ENCODE data around the gene NUP35.

NUP35 gene

DNA sequence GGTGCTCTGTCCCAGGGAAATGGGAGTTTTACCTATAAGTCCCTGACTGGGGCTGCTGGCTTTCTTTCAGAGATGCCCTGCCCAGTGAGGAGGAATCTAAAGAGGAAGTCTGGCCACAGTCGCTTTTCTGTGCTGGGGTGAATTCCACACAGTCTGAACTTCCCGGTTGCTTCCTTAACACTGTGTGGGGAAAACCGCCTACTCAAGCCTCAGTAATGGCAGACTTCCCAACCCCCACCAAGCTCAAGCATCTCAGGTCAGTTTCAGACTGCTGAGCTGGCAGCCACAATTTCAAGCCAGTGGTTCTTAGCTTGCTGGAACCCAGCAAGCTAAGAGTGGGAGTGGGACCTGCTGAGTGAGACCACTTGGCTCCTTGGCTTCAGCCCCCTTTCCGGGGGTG, 54.9 kb downstream of the NUP35 start:
- Histone ChIP-seq H3K4me1 (ENCODE audit: insufficient read depth, low read length) (no peaks in the 10 kb centered on the region), H3K36me3 (ENCODE audit: insufficient read depth, low read length) (peaks cover 58% of the 10 kb centered on the region), H3K4me3 (ENCODE audit: low read length) (no peak overlapping the region), H3K9me3 (ENCODE audit: insufficient read depth, low read depth, low read length) (peaks cover 15% of the 10 kb centered on the region), H3K27me3 (ENCODE audit: insufficient read depth, low read length) (no peaks in the 10 kb centered on the region), H3K9ac (ENCODE audit: low read depth, low read length) (no peak overlapping the region), H3K27ac (ENCODE audit: low read depth, low read length) (no peak overlapping the region)
- whole genome bisulfite sequencing, result 94% methylated on average over 4 of the region's 4 CpGs

DNA sequence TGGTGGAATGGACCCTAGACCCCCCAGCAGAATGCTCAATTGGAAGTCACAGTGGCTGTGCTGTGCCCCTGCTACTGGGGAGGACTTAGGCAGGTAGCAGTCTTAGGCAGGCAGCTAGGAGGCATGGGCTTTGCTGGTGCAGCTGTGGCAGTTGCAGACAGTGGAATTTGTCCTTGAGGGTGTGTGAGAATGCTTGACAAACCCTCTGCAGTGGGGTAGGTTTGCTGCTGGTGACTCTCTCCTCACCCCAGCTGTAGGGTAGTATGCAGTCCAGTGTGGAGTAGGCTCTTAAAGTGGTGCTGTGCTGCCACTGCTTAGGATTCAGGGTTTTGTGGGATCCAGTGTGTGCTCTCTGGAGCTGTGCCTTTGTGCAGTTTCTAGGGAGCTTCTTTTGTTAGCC, 61.3 kb downstream of the NUP35 start:
- Histone ChIP-seq H3K9me3 (ENCODE audit: insufficient read depth, low read depth, low read length) (peaks cover 11% of the 10 kb centered on the region), H3K27me3 (ENCODE audit: insufficient read depth, low read length) (no peaks in the 10 kb centered on the region), H3K4me1 (ENCODE audit: insufficient read depth, low read length) (no peaks in the 10 kb centered on the region), H3K9ac (ENCODE audit: low read depth, low read length) (no peak overlapping the region), H3K36me3 (ENCODE audit: insufficient read depth, low read length) (peaks cover 77% of the 10 kb centered on the region), H3K27ac (ENCODE audit: low read depth, low read length) (no peak overlapping the region), H3K4me3 (ENCODE audit: low read length) (no peak overlapping the region)

DNA sequence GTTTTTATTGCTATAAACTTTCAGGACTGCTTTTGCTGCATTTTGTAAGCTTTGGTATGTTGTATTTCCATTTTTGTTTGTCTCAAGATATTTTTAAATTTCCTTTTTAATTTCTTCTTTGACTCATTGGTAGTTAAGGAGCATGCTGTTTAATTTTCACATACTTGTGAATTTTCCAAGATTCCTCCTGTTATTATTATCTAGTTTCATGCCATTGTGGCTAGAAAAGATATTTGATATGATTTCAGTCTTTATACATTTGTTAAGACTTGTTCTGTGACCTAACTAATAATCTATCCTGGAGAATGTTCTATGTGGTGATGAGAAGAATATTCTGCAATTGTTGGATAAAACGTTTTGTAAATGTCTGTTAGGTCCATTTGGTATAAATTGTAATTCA, 62.1 kb downstream of the NUP35 start:
- no peaks in the 10 kb centered on the region for H3K27me3 ChIP-seq (ENCODE audit: insufficient read depth, low read length)
- no peak overlapping the region for H3K27ac ChIP-seq (ENCODE audit: low read depth, low read length)
- H3K4me1 ChIP-seq (ENCODE audit: insufficient read depth, low read length), result no peaks in the 10 kb centered on the region
- WGBS, result 94% methylated on average over 1 of the region's 1 CpG
- peaks cover 75% of the 10 kb centered on the region for H3K36me3 ChIP-seq (ENCODE audit: insufficient read depth, low read length)
- no peak overlapping the region for H3K9ac ChIP-seq (ENCODE audit: low read depth, low read length)
- peaks cover 11% of the 10 kb centered on the region for H3K9me3 ChIP-seq (ENCODE audit: insufficient read depth, low read depth, low read length)
- no peak overlapping the region for H3K4me3 ChIP-seq (ENCODE audit: low read length)

DNA sequence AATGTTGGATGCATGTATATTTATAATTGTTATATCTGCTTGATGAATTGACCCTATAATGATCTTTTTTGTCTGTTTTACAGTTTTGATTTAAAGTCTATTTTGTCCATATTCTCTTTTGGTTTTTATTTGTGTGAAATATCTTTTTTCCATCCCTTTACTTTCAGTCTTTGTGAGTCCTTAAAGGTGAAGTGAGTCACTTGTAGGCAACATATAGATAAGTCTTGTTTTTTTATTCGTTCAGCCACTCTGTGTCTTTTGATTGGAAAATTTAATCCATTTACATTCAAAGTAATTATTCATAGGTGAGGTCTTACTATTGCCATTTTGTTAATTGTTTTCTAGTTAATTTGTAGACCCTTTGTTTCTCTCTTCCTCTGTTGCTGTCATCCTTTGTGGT, 62.5 kb downstream of the NUP35 start:
- WGBS, result no CpG with 5 or more reads among the region's 1 CpG
- Histone ChIP-seq H3K27ac (ENCODE audit: low read depth, low read length) (no peak overlapping the region), H3K27me3 (ENCODE audit: insufficient read depth, low read length) (no peaks in the 10 kb centered on the region), H3K9ac (ENCODE audit: low read depth, low read length) (no peak overlapping the region), H3K9me3 (ENCODE audit: insufficient read depth, low read depth, low read length) (peaks cover 11% of the 10 kb centered on the region), H3K36me3 (ENCODE audit: insufficient read depth, low read length) (peaks cover 72% of the 10 kb centered on the region), H3K4me1 (ENCODE audit: insufficient read depth, low read length) (no peaks in the 10 kb centered on the region), H3K4me3 (ENCODE audit: low read length) (no peak overlapping the region)

DNA sequence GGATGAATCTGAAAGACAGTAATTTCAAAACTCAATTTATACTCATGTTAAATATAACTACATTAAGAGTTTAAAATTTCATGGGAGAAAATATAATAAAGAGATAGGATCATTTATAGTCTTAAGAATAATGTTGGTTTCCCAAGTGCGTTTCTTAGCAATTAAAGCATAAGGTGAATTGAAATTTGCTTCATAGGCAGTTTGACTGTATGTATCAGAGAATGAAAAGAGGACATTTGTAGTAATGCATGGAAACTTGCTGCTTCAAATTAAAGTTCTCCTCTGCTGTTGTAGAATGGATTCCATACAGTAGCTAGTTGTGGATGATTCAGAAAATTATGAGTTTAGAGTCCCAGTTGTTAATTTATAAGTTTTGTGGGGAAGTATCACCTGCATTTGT, 68.1 kb downstream of the NUP35 start:
- Histone ChIP-seq H3K36me3 (ENCODE audit: insufficient read depth, low read length) (peaks cover 43% of the 10 kb centered on the region), H3K9ac (ENCODE audit: low read depth, low read length) (no peak overlapping the region), H3K4me1 (ENCODE audit: insufficient read depth, low read length) (no peaks in the 10 kb centered on the region), H3K27ac (ENCODE audit: low read depth, low read length) (no peak overlapping the region), H3K9me3 (ENCODE audit: insufficient read depth, low read depth, low read length) (no peaks in the 10 kb centered on the region), H3K4me3 (ENCODE audit: low read length) (no peak overlapping the region), H3K27me3 (ENCODE audit: insufficient read depth, low read length) (no peaks in the 10 kb centered on the region)
- WGBS, result 88% methylated on average over 1 of the region's 1 CpG

DNA sequence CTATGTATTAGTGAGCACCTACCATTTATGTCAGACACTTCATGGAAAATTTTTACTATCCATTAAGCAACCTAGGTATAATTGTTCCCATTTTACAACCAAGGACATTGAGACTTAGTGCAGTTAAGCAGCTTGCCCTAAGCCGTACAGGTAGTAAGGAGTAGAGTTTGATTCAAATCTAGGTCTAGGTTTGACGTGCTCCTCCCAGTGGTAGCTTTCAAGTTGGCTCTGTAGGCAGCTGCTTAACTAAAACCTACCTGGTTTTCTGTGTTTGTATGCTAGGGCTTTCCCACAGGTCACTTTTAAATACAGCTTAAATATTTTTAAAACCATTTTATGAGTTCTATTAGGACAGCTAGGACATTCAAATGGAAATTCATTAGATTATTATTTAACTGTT, 69.7 kb downstream of the NUP35 start:
- Histone ChIP-seq H3K4me1 (ENCODE audit: insufficient read depth, low read length) (no peaks in the 10 kb centered on the region), H3K36me3 (ENCODE audit: insufficient read depth, low read length) (peaks cover 30% of the 10 kb centered on the region), H3K27ac (ENCODE audit: low read depth, low read length) (no peak overlapping the region), H3K27me3 (ENCODE audit: insufficient read depth, low read length) (no peaks in the 10 kb centered on the region), H3K9me3 (ENCODE audit: insufficient read depth, low read depth, low read length) (no peaks in the 10 kb centered on the region), H3K4me3 (ENCODE audit: low read length) (no peak overlapping the region), H3K9ac (ENCODE audit: low read depth, low read length) (no peak overlapping the region)
- WGBS, result 90% methylated on average over 2 of the region's 2 CpGs

DNA sequence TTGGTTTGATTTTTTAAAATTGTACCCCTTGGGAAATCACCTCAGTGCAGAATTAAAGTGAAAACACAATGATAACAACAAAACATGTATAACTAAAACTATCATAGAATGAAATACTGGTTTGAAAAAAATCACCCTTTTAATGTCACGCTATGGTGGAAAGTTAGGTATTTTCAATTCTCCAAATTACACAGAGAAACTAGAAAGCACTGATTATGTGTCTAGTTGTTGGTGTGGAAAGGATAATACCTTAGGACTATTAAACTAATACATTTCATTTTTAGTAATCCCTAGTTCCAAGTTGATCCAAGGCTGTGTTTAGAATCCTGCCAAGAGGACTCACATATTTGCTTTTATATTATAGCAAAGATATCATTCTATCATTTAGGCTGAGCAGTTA, 71.2 kb downstream of the NUP35 start:
- Histone ChIP-seq H3K9me3 (ENCODE audit: insufficient read depth, low read depth, low read length) (no peaks in the 10 kb centered on the region), H3K4me1 (ENCODE audit: insufficient read depth, low read length) (no peaks in the 10 kb centered on the region), H3K36me3 (ENCODE audit: insufficient read depth, low read length) (peaks cover 15% of the 10 kb centered on the region), H3K4me3 (ENCODE audit: low read length) (no peak overlapping the region), H3K9ac (ENCODE audit: low read depth, low read length) (no peak overlapping the region), H3K27me3 (ENCODE audit: insufficient read depth, low read length) (no peaks in the 10 kb centered on the region), H3K27ac (ENCODE audit: low read depth, low read length) (no peak overlapping the region)
- WGBS, result no CpG with 5 or more reads among the region's 1 CpG

DNA sequence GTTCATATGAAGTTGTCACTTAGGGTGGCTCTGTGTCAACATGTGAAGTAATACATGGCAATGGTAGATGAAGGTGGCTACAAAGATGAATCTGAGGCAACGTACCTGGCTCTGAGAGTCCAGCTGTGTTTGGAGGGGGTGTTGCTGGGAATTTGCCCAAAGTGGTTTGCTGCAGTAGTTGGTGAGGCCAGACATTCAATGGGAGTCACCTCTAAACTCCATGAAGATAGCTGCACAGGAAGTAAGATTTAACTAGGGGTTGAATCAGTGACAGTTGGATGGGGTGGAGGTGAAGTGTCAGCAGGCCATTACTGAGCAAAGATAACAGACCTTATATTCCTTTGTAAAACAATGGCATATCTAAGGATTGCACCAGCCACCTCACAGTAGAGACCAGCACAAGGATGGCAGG, 71.8 kb downstream of the NUP35 start:
- H3K4me3 ChIP-seq (ENCODE audit: low read length), result no peak overlapping the region
- no peak overlapping the region for H3K9ac ChIP-seq (ENCODE audit: low read depth, low read length)
- H3K9me3 ChIP-seq (ENCODE audit: insufficient read depth, low read depth, low read length), result no peaks in the 10 kb centered on the region
- H3K27ac ChIP-seq (ENCODE audit: low read depth, low read length), result no peak overlapping the region
- 88% methylated on average over 1 of the region's 1 CpG for WGBS
- H3K4me1 ChIP-seq (ENCODE audit: insufficient read depth, low read length), result no peaks in the 10 kb centered on the region
- peaks cover 11% of the 10 kb centered on the region for H3K36me3 ChIP-seq (ENCODE audit: insufficient read depth, low read length)
- no peaks in the 10 kb centered on the region for H3K27me3 ChIP-seq (ENCODE audit: insufficient read depth, low read length)

DNA sequence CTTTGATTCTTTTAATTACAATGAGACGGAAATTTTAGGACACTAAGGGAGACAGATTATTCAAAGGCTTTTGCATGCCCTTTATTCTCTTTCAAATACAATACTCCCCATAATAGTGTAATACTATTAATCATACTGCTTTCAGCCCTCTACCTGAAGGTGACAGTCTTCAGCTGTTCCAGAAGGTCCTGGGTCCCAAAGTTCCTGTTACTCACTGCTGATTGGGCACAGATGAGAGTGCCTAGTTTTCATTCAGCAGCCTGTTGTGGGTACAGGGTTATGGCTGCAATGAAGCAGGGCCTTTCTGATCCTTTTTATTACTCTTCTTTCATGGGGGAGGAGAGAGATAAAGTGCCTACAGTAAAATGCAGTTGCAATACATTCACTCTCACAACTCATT, 80.2 kb downstream of the NUP35 start:
- Histone ChIP-seq H3K4me3 (ENCODE audit: low read length) (no peak overlapping the region), H3K36me3 (ENCODE audit: insufficient read depth, low read length) (no peaks in the 10 kb centered on the region), H3K4me1 (ENCODE audit: insufficient read depth, low read length) (no peaks in the 10 kb centered on the region; the same call in 1 of the 2 replicates), H3K27me3 (ENCODE audit: insufficient read depth, low read length) (no peaks in the 10 kb centered on the region), H3K9me3 (ENCODE audit: insufficient read depth, low read depth, low read length) (peaks cover 3% of the 10 kb centered on the region; the same call in 1 of the 2 replicates), H3K27ac (ENCODE audit: low read depth, low read length) (no peak overlapping the region), H3K9ac (ENCODE audit: low read depth, low read length) (no peak overlapping the region)
- WGBS, result 92% methylated on average over 1 of the region's 1 CpG

DNA sequence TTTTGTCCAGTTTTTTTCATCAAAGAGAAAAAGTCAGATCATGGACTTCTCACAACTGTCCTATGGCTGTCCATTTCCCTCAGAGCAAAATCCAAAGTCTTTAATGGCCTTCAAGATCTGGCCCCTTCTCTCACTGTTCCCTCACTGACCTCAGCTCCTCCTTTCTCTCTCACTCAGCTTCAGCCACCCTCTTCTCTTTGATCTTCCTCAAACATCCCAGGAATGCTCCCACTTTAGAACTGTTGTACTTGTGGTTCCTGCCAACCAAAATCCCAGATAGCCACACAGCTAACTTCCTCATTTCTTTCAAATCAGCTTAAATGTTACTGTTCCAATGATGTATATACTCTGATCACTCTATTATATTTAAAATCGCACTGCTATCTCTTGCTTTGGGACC, 82.9 kb downstream of the NUP35 start:
- Histone ChIP-seq H3K4me3 (ENCODE audit: low read length) (no peak overlapping the region), H3K9ac (ENCODE audit: low read depth, low read length) (no peak overlapping the region), H3K36me3 (ENCODE audit: insufficient read depth, low read length) (no peaks in the 10 kb centered on the region), H3K4me1 (ENCODE audit: insufficient read depth, low read length) (no peaks in the 10 kb centered on the region; the same call in 1 of the 2 replicates), H3K27me3 (ENCODE audit: insufficient read depth, low read length) (no peaks in the 10 kb centered on the region), H3K27ac (ENCODE audit: low read depth, low read length) (no peak overlapping the region), H3K9me3 (ENCODE audit: insufficient read depth, low read depth, low read length) (peaks cover 10% of the 10 kb centered on the region; the same call in 1 of the 2 replicates)
- 100% methylated on average over 1 of the region's 1 CpG for WGBS

DNA sequence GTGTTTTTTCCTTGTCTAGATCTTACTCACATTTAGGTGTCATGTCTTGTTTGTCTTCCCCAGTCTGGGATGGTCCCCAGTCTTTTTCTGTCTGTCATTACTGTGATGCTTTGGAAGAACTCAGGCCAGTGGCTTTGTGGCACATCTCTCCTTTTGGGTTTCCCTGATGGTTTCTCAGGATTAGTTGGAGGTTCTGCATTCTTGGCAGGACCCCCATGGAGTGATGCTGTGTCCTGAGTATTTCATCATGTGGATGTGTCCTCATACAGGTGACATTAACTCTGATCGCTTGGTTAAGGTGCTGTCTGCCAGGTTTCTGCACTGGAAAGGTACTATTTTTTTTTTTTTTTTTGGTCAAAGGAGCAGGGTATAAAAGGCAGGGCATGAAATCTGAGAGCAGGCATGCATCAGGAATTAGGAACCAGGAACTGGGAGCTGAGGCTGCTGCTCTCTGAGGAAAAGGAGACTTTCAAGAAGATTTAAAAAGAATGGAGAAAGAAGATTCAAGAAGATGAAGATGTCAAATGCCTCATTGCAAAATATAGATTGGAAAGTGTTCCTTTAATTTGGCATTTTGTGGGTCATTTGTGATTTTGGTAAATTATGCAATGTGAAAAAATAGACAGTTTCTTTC, 85.3 kb downstream of the NUP35 start:
- 100% methylated on average over 1 of the region's 1 CpG for WGBS
- Histone ChIP-seq H3K36me3 (ENCODE audit: insufficient read depth, low read length) (no peaks in the 10 kb centered on the region), H3K4me1 (ENCODE audit: insufficient read depth, low read length) (no peaks in the 10 kb centered on the region; the same call in 1 of the 2 replicates)

More for the DNA sequence above, 85.3 kb downstream of the NUP35 start:
- Histone ChIP-seq H3K9me3 (ENCODE audit: insufficient read depth, low read depth, low read length) (peaks cover 10% of the 10 kb centered on the region; the same call in 1 of the 2 replicates), H3K27ac (ENCODE audit: low read depth, low read length) (no peak overlapping the region), H3K9ac (ENCODE audit: low read depth, low read length) (no peak overlapping the region), H3K27me3 (ENCODE audit: insufficient read depth, low read length) (no peaks in the 10 kb centered on the region), H3K4me3 (ENCODE audit: low read length) (no peak overlapping the region)

Measured in HUES64 (cell line).